ENCODE data around the gene MICAL3. TPM values are rescaled to one million over a fixed set of nuclear protein-coding genes. Genes with fewer than 3 reads are reported as not detected.
"Not testable (repeated sequence)": the region's sequence is repeated elsewhere in the genome, so short reads cannot be mapped to it uniquely, and the experiment has no call there.

MICAL3 gene
- total and polyA plus RNA-seq, 4 donors = 4.4 to 30.7 (median 15.4) TPM

GRCh38 chr22:17990147-17990546 is 34.2 kb downstream of the MICAL3 start:
- Histone ChIP-seq H3K27me3 (ENCODE audit: control insufficient read depth in 3 of 3, insufficient read depth in 3 of 3, low read length in 2 of 3) (no peaks in the 10 kb centered on the region), H3K9ac (ENCODE audit: insufficient read depth in 1 of 2, low read length in 2 of 2) (no peak overlapping the region), H3K9me3 (ENCODE audit: control insufficient read depth in 4 of 4, insufficient read depth in 3 of 4, low read length in 3 of 4) (no peaks in the 10 kb centered on the region), H3K36me3 (ENCODE audit: control insufficient read depth in 4 of 4, insufficient read depth in 4 of 4, low read length in 4 of 4) (peaks cover 0 to 2% (median 0%) of the 10 kb centered on the region in 4 donors), H3K4me3 (no peak overlapping the region), H3K27ac (ENCODE audit: low read depth in 1 of 2, low read length in 1 of 2) (no peak overlapping the region), H3K4me1 (ENCODE audit: control insufficient read depth in 5 of 5, insufficient read depth in 5 of 5, low read length in 5 of 5) (peaks cover 0 to 12% (median 7%) of the 10 kb centered on the region in 5 donors)
- 88 to 89% methylated on average over 6 of the region's 6 CpGs for WGBS, 2 donors
- DNase-seq (no peak), ATAC-seq (ENCODE audit: insufficient read depth, low FRiP score) (no peak)
- TF ChIP-seq CTCF (IDR thresholded peaks at IDR 0.05; ENCODE audit: control extremely low read depth, extremely low read depth) = no peak

- H3K4me3 ChIP-seq = no peak overlapping the region
- DNase-seq = peak in 1 of 3 donors; percentile 33
- no peak for ATAC-seq (ENCODE audit: insufficient read depth, low FRiP score)
- H3K4me1 ChIP-seq (ENCODE audit: control insufficient read depth in 5 of 5, insufficient read depth in 5 of 5, low read length in 5 of 5) = peaks cover 0 to 14% (median 7%) of the 10 kb centered on the region in 5 donors
- H3K27me3 ChIP-seq (ENCODE audit: control insufficient read depth in 3 of 3, insufficient read depth in 3 of 3, low read length in 2 of 3) = no peaks in the 10 kb centered on the region
- peaks cover 0 to 2% (median 0%) of the 10 kb centered on the region in 4 donors for H3K36me3 ChIP-seq (ENCODE audit: control insufficient read depth in 4 of 4, insufficient read depth in 4 of 4, low read length in 4 of 4)
- no peak overlapping the region for H3K27ac ChIP-seq (ENCODE audit: low read depth in 1 of 2, low read length in 1 of 2)
- 86 to 87% methylated on average over 16 of the region's 16 CpGs for WGBS, 2 donors
- no peak overlapping the region for H3K9ac ChIP-seq (ENCODE audit: insufficient read depth in 1 of 2, low read length in 2 of 2)
- peaks cover 0 to 3% (median 0%) of the 10 kb centered on the region in 4 donors for H3K9me3 ChIP-seq (ENCODE audit: control insufficient read depth in 4 of 4, insufficient read depth in 3 of 4, low read length in 3 of 4)
- no peak for TF ChIP-seq CTCF (IDR thresholded peaks at IDR 0.05; ENCODE audit: control extremely low read depth, extremely low read depth)
These were observed 35.4 kb downstream of the MICAL3 start for GRCh38 chr22:17988800-17989513.

GRCh38 chr22:17985606-17986005 is 38.8 kb downstream of the MICAL3 start:
- no peak overlapping the region for H3K27ac ChIP-seq (ENCODE audit: low read depth in 1 of 2, low read length in 1 of 2)
- H3K36me3 ChIP-seq (ENCODE audit: control insufficient read depth in 4 of 4, insufficient read depth in 4 of 4, low read length in 4 of 4) = peaks cover 0 to 2% (median 0%) of the 10 kb centered on the region in 4 donors
- no peak for DNase-seq
- H3K4me3 ChIP-seq = no peak overlapping the region
- no peaks in the 10 kb centered on the region for H3K27me3 ChIP-seq (ENCODE audit: control insufficient read depth in 3 of 3, insufficient read depth in 3 of 3, low read length in 2 of 3)
- no peak for ATAC-seq (ENCODE audit: insufficient read depth, low FRiP score)
- no peak overlapping the region for H3K9ac ChIP-seq (ENCODE audit: insufficient read depth in 1 of 2, low read length in 2 of 2)
- peaks cover 0 to 3% (median 0%) of the 10 kb centered on the region in 4 donors for H3K9me3 ChIP-seq (ENCODE audit: control insufficient read depth in 4 of 4, insufficient read depth in 3 of 4, low read length in 3 of 4)
- TF ChIP-seq CTCF (IDR thresholded peaks at IDR 0.05; ENCODE audit: control extremely low read depth, extremely low read depth) = no peak
- peaks cover 2 to 11% (median 3%) of the 10 kb centered on the region in 5 donors for H3K4me1 ChIP-seq (ENCODE audit: control insufficient read depth in 5 of 5, insufficient read depth in 5 of 5, low read length in 5 of 5)
- WGBS, 2 donors = 85 to 90% methylated on average over 5 of the region's 5 CpGs

GRCh38 chr22:17985071-17985470 is 39.3 kb downstream of the MICAL3 start:
- not testable (repeated sequence) for DNase-seq; H3K9ac ChIP-seq (ENCODE audit: insufficient read depth in 1 of 2, low read length in 2 of 2); H3K9me3 ChIP-seq (ENCODE audit: control insufficient read depth in 4 of 4, insufficient read depth in 3 of 4, low read length in 3 of 4); H3K27ac ChIP-seq (ENCODE audit: low read depth in 1 of 2, low read length in 1 of 2); H3K36me3 ChIP-seq (ENCODE audit: control insufficient read depth in 4 of 4, insufficient read depth in 4 of 4, low read length in 4 of 4); H3K27me3 ChIP-seq (ENCODE audit: control insufficient read depth in 3 of 3, insufficient read depth in 3 of 3, low read length in 2 of 3); H3K4me3 ChIP-seq; ATAC-seq (ENCODE audit: insufficient read depth, low FRiP score)
- WGBS, 2 donors = 76 to 87% methylated on average over 9 to 11 of the region's 11 CpGs
- H3K4me1 ChIP-seq (ENCODE audit: control insufficient read depth in 5 of 5, insufficient read depth in 5 of 5, low read length in 5 of 5) = peaks cover 6 to 17% (median 8%) of the 10 kb centered on the region in 5 donors
